T47D (cell line): ENCODE measurements around the gene TSHZ2.
A peak's percentile ranks its signal among the peaks of the same experiment; 100 is the strongest.

Experiments used
- DNase-seq, 2 experiments: peaks; one replicate each; pipeline versions ENCODE4 v3.0.0 to v3.0.0-alpha.2; 2011 to 2012; ENCODE audit warnings: low read depth in 1 of 2, low spot score in 1 of 2
- JUND ChIP-seq: IDR thresholded peaks from 2 replicates; pipeline ENCODE4 v1.6.1; 2012; ENCODE audit warnings: low read depth
- in situ Hi-C: cut with HindIII; loops from 2 replicates; pipeline ENCODE4 v1.10.0; 2016; ENCODE audit warnings: low sequenced_read_pairs, low pct_unique_long_range_greater_than_20kb

Gene TSHZ2

DNA sequence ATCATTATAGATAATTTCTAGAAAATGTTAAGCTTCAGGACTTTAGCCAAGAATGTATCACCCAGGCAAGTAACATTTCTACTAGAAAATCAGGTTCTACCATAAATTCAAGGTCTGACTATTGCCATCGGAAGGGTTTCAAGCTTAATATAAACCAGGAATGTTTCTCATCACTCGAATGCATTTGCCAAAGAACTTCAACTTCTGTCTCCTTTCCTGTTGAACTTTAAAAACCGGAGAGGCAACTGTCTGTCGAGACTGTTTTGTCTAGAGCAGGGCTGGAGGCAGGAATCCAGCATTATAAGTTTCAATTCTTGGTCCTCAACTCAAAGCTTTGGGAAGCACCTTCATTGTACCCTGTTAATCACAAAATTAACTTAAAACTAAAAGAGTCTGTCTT, 356.8 kb downstream of the TSHZ2 start:
- no peak for DNase-seq
- in situ Hi-C loops, result no loop called here
- no peak for TF ChIP-seq JUND

DNA sequence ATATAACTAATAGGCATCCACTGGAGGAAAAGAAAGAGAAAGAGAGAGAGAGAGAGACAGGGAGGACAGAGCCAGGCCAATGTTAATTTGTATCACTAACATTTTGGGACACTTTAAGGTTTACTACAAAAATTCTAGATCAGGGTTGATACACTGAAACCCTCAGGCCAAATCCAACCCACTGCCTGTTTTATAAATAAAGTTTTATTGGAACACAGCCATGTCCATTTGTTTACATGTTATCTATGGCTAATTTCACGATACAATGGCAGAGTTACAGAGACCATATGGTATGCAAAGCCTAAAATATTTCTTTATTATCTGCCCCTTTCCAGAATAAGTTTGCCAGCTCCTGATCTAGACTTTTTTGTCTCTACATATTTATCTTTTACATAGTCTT, 357.6 kb downstream of the TSHZ2 start:
- no peak for TF ChIP-seq JUND
- in situ Hi-C loops, result no loop called here
- DNase-seq, result no peak

DNA sequence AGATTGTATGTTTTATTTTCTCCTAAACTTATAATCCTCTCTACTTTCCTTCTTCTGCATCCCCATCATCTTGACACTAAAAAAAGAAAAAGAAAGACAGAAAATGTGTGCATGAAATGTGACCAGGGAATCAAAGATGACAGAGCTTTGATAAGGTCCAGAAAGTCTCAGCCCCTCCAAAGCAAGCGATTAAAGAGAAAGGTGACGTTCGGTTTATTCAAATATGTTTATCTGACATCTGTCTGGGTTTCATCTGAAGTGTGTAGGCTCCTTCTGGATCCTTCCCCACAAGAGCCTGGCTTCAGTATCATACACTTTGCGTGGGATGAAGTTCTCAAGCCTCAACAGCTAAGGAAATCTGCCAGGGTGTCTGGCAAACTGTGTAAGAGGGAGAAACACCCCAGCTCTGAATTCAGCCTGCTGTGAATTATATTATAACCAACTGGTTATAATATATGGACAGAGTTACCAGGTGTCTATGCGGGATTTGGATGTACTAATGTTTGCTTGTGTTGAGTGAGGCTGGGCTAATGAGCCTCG, 358.5 kb downstream of the TSHZ2 start:
- no peak for DNase-seq
- in situ Hi-C loops, result no loop called here
- TF ChIP-seq JUND, result no peak

DNA sequence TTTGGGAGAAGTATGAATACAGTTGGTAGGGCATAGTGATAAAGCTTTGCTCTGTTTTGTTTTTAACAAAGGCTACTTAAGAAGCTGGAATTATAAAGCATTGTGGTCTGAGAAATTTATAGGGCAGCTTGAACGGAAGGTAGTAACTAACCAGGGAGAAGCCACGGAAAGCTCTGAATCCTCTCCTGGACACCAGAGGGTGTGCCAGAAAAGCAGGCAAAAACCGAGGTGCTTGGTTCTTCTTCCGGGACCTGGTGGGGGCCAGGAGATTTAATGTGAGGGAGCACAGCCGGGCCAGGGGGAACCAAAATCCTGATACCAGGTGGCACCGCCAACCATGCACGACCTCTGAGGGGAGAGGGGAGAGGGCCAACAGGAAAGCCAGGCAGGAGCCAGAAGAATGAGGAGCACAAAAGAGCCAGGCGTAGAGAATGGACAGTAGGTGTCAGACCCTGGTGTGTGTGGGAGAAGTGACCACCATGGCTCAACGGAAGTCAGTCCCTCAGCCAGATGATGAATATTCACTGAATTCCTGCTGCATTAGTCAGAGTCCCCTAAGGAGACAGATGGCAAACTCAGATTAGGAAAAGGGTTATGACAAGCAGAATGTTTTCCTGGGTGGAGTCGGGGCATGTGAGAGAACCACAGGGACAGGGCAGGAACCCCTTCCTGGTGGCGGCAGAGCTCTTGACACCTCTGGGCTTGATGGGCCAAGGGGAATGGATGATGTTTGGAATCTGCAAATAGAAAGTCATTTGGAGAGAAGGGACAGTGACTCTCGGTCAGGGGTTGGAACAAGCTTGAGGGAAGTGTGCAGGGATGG, 359.2 kb downstream of the TSHZ2 start:
- DNase-seq, result peak; percentile 24 to 86
- in situ Hi-C loops, result no loop called here
- TF ChIP-seq JUND, result peak; percentile 93

DNA sequence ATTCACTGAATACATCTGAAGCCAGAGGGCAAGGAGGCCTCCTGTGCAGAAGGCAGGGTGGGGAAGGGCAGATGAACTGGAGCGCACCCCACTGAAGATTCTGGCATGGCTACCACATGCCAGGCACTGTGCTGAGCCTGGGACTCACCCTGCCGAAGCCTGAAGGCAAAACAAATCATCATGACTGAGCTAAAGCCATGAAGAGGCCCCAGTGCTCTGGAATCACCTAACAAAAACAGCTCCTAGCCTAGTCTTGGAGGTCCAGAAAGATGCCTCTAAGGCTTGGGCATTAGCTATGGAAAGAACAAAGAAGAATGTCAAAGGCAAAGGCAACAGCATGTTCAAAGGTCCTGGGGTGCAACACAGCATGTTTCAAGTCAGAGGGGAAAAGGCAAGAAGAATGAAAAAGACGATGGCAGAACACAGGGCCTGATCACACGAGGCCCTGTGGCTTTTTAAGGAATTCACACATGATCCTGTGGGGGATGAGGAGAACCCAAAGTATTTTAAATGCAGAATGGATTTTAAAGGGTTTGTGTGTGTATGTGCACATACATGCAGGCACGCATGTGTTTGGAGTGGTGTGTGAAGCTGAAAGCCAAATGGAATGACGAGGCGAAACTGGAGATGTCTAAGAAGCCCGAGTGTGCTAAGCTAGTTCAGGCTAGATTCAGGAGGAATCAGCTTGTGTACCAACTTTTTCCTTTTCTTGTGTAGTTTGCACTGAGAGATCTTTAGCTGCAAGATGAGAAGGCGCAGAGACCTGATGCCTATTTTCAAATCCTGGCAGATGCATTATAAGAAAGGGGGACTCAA, 360.1 kb downstream of the TSHZ2 start:
- TF ChIP-seq JUND, result no peak
- no peak for DNase-seq
- in situ Hi-C loops, result no loop called here

DNA sequence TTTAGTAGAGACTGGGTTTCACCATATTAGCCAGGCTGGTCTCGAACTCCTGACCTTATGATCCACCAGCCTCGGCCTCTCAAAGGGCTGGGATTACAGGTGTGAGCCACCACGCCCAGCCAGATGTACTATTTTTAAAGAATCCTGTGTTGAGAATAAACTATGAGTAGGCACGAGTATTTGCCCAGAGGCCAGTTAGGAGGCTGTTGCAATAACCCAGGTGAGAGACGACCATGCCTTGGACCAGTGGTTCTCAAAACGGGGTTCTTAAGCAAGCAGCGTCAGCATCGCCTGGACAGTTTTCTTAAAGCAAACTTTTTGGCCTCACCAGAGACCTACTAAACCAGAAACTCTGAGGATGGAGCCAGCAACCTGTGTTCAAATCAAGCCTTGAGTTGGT, 362.7 kb downstream of the TSHZ2 start:
- in situ Hi-C loops, result no loop called here
- no peak for DNase-seq
- no peak for TF ChIP-seq JUND

DNA sequence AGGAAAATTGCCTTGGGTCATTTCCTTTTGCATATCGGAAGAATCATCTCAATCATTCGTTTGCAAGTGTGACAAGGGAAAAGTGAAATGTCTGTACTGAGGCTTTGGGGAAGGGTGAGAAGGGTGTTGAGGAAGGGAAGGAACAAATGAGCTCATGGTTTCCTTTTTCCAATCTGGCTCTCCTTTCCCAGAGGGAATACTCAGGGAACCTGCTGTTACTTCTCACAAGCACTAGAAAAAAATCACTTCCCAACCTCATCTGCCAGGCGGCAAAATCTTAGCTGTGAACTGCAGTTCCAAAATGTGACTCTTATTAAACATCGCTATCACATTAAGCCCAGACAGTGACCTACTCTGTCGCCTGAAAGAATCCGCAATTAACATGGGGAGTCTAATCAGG, 363.4 kb downstream of the TSHZ2 start:
- in situ Hi-C loops, result no loop called here
- no peak for DNase-seq
- TF ChIP-seq JUND, result no peak

DNA sequence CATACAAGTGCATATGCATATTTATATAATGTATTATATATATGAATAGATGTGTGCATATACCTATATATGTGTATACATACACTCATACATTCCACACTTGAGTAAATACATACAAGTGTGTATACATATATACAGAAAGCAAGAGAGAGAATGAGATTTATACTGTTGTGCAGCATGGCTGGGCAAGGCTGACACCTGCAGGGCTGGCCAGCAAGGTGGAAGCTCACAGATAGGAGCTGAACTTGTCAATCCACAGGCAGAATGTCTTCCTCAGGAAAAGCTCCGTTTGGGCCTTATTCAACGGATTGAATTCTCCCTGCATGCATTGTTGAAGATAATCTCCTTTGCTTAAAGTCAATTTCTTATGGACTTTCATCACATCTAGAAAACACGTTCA, 364.7 kb downstream of the TSHZ2 start:
- DNase-seq, result peak; percentile 39 to 62
- no peak for TF ChIP-seq JUND
- in situ Hi-C loops, result no loop called here

DNA sequence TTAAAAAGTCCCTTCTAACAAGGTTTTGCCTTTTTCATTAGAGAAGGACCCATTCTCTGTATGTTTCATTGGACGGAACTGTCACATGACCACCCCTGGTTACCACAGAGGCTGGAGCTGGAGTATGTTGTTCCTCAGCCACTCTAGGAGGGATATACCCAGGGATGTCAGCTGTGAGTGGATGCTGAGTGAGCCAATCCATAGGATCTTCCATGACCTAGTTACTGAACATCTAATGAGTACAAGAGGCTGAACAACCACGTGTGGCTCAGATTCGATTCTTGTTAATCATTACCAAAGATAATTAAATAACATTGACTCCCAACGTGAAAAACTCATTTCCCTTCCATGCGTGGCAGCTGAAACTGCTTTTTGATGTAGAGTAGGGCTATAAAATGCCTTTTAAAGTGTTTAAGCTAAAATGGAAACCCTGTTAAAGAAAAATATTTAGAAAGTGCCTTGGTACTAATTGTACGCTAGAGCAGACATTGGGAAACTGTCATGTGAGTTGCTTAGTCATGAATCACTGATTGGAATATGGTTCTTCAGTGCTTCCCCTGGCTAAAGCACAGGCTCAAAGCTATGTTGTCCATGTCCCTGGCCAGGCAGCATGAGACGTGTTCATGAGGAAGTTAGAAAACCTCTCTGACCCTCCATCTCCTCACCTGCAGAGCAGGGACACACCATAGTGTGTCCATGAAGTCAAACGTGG, 365.4 kb downstream of the TSHZ2 start:
- no peak for DNase-seq

DNA sequence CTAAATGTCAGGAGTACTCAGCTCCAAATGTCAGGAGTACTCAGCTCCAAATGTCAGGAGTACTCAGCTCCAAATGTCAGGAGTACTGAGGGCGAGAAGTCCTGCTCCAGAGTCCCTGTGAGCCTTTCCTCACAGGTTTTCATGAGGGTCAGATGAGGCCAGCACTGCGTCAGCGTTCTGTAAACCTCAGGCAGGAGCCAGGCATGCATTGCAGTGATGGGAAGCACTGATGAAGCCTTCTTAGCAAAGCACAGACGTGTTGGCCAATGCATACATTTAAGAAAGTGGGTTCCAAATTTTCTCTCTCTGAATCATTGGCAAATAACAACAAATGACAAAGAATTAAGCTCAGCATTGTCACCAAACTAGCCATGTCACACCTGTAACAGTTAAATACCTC, 366.6 kb downstream of the TSHZ2 start:
- in situ Hi-C loops, result no loop called here
- no peak for DNase-seq
- no peak for TF ChIP-seq JUND

More for the DNA sequence above, 365.4 kb downstream of the TSHZ2 start:
- TF ChIP-seq JUND, result no peak
- in situ Hi-C loops, result no loop called here

DNA sequence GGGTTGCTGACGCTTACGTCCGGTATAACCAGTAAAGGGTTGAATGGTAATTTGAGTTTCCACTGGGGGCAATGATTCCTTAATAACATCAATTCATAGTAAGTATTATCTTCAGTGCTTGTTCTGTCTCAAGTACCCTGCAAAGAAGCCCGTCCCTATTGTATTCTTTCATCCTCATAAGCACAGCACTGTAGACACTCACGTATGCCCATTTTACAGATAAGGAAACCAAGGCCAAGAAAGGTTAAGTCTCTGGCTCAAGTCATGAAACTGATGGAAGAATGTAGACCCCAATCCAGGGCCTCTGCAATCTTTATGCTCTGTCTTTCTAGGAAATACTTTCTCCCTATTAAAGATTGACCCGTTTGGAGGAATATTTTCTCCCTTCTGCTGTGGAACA, 370.3 kb downstream of the TSHZ2 start:
- no peak for TF ChIP-seq JUND
- DNase-seq, result no peak
- in situ Hi-C loops, result no loop called here

DNA sequence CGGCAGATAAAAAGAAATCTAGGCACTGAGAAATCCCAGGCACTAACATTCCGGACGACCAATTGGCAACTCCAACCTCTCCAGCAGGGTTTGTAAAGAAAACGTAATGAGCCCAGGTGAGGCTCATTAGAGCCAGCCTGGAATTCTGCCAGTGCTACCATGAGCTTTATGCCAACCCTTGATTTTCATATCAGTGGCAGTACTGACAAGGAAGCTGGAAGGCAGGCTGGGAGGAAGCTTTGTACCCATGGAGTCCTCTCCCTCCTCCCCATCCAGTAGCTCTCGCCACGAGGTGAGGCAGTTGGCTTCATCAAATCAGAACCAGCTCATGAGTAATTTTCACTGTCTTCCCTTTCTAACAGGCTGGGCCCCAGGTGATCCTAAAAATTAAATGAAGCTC, 371.3 kb downstream of the TSHZ2 start:
- TF ChIP-seq JUND, result no peak
- in situ Hi-C loops, result no loop called here

More for the DNA sequence above, 371.3 kb downstream of the TSHZ2 start:
- DNase-seq, result no peak
